Activated B cell treated with CpG ODN at 0.5 μM for 24 hours (primary cell): ENCODE data around the gene LONRF2. TPM values are rescaled to one million over a fixed set of nuclear protein-coding genes. Genes with fewer than 3 reads are reported as not detected.

Source experiments
- ATAC-seq: fragments of 200-7000 bp; cut with Tn5 transposase; one replicate; pipeline ENCODE4 v1.10.0; 2021; ENCODE audit warnings: low read depth, mild to moderate bottlenecking, moderate library complexity
- CTCF ChIA-PET: fragments of 350-600 bp; sonication (Branson Sonifier 250); formaldehyde crosslinking; loops from one replicate; lab custom pipeline; 2021; ENCODE audit warnings: antibody characterized with exemption; lab: Charles Lee
- POLR2A ChIA-PET: fragments of 350-600 bp; sonication (Branson Sonifier 250); formaldehyde crosslinking; loops from one replicate; lab custom pipeline; 2021; ENCODE audit warnings: antibody characterized with exemption; lab: Charles Lee
- DNase-seq: peaks from one replicate; pipeline ENCODE4 v3.0.0; 2022
- H3K27ac Mint-ChIP-seq: one replicate; pipeline ENCODE4 v1.8.0; 2020; ENCODE audit warnings: mixed read lengths
- H3K27me3 Mint-ChIP-seq: one replicate; pipeline ENCODE4 v1.8.0; 2021; ENCODE audit warnings: mixed read lengths
- H3K36me3 Mint-ChIP-seq: one replicate; pipeline ENCODE4 v1.8.0; 2021; ENCODE audit warnings: low read depth, mixed read lengths
- H3K4me1 Mint-ChIP-seq: one replicate; pipeline ENCODE4 v1.8.0; 2021; ENCODE audit warnings: mixed read lengths
- H3K4me3 Mint-ChIP-seq: one replicate; pipeline ENCODE4 v1.8.0; 2020; ENCODE audit warnings: mild to moderate bottlenecking, mixed read lengths
- H3K9me3 Mint-ChIP-seq: one replicate; pipeline ENCODE4 v1.8.0; 2020; ENCODE audit warnings: mixed read lengths
- CTCF ChIP-seq: fragments of 200-600 bp; IDR thresholded peaks from one replicate; pipeline ENCODE4 v1.8.0; 2022; ENCODE audit warnings: antibody characterized with exemption, mild to moderate bottlenecking
- intact Hi-C: fragments of 100-400 bp; cut with micrococcal nuclease; formaldehyde crosslinking; loops from one replicate; pipeline ENCODE4 v1.15.1; 2024
- total RNA-seq: library from RNA; stranded (reverse); gene quantifications from 2 replicates; pipeline ENCODE4 v1.2.3, GENCODE V29; 2022

LONRF2 gene
- total RNA-seq, 1 donor from 2014 or later = 0.09 TPM

GRCh38 chr2:100339823-100340222, 17.5 kb upstream of the LONRF2 start:
- H3K27ac Mint-ChIP-seq = no peak overlapping the region
- TF ChIP-seq CTCF = no peak
- H3K4me1 Mint-ChIP-seq = no peaks in the 10 kb centered on the region
- no peak overlapping the region for H3K4me3 Mint-ChIP-seq
- DNase-seq (no peak), ATAC-seq (no peak)
- H3K27me3 Mint-ChIP-seq = peaks cover 21% of the 10 kb centered on the region
- POLR2A ChIA-PET = no interaction called here
- intact Hi-C loops = no loop called here
- peaks cover 8% of the 10 kb centered on the region for H3K9me3 Mint-ChIP-seq
- no peaks in the 10 kb centered on the region for H3K36me3 Mint-ChIP-seq
- CTCF ChIA-PET = interaction anchor here (0.7 kb wide), 1 partner anchor 41 kb away, joined by 3 read pairs; no protein-coding TSS in a partner anchor

GRCh38 chr2:100334929-100335328, 12.6 kb upstream of the LONRF2 start:
- no peak for DNase-seq
- no peak for ATAC-seq
- Mint-ChIP-seq H3K27me3 (peaks cover 27% of the 10 kb centered on the region), H3K27ac (no peak overlapping the region), H3K9me3 (no peaks in the 10 kb centered on the region), H3K36me3 (no peaks in the 10 kb centered on the region), H3K4me1 (no peaks in the 10 kb centered on the region), H3K4me3 (no peak overlapping the region)
- intact Hi-C loops = no loop called here
- ChIA-PET POLR2A (no interaction called here), CTCF (no interaction called here)
- no peak for TF ChIP-seq CTCF

GRCh38 chr2:100327742-100328141, 5.4 kb upstream of the LONRF2 start:
- ATAC-seq (no peak), DNase-seq (no peak)
- no peak for TF ChIP-seq CTCF
- H3K27ac Mint-ChIP-seq = no peak overlapping the region
- CTCF ChIA-PET = no interaction called here
- intact Hi-C loops = no loop called here
- H3K9me3 Mint-ChIP-seq = no peaks in the 10 kb centered on the region
- peaks cover 38% of the 10 kb centered on the region for H3K27me3 Mint-ChIP-seq
- H3K36me3 Mint-ChIP-seq = no peaks in the 10 kb centered on the region
- H3K4me1 Mint-ChIP-seq = no peaks in the 10 kb centered on the region
- H3K4me3 Mint-ChIP-seq = no peak overlapping the region
- POLR2A ChIA-PET = no interaction called here

- no peak for TF ChIP-seq CTCF
- ChIA-PET POLR2A (interaction anchor here (0.6 kb wide), 1 partner anchor 987 kb away, joined by 3 read pairs; the partner anchor contains the start of gene RNF149), CTCF (no interaction called here)
- Mint-ChIP-seq H3K27me3 (peaks cover 57% of the 10 kb centered on the region), H3K4me1 (peaks cover 2% of the 10 kb centered on the region), H3K36me3 (peaks cover 2% of the 10 kb centered on the region), H3K27ac (no peak overlapping the region), H3K9me3 (peaks cover 17% of the 10 kb centered on the region), H3K4me3 (peak overlapping the region; percentile 12)
- DNase-seq (peak; percentile 31), ATAC-seq (peak; percentile 43)
- intact Hi-C loops = no loop called here
Observed at GRCh38 chr2:100321179-100321865, 979 bp downstream of the LONRF2 start.

- intact Hi-C loops = no loop called here
- H3K9me3 Mint-ChIP-seq = peaks cover 17% of the 10 kb centered on the region
- DNase-seq (no peak), ATAC-seq (no peak)
- ChIA-PET POLR2A (no interaction called here), CTCF (no interaction called here)
- peak overlapping the region; percentile 12 for H3K4me3 Mint-ChIP-seq
- H3K36me3 Mint-ChIP-seq = peaks cover 2% of the 10 kb centered on the region
- H3K4me1 Mint-ChIP-seq = peaks cover 2% of the 10 kb centered on the region
- no peak overlapping the region for H3K27ac Mint-ChIP-seq
- TF ChIP-seq CTCF = no peak
- H3K27me3 Mint-ChIP-seq = peaks cover 57% of the 10 kb centered on the region
Observed at GRCh38 chr2:100320547-100321178, 1.6 kb downstream of the LONRF2 start.
